ENCODE data around the gene TTLL6. TPM values are rescaled to one million over a fixed set of nuclear protein-coding genes. Genes with fewer than 3 reads are reported as not detected.
"Not testable (repeated sequence)": the region's sequence is repeated elsewhere in the genome, so short reads cannot be mapped to it uniquely, and the experiment has no call there.

TTLL6 gene
- total RNA-seq, 2 donors from 2014 or later, result 0.26 TPM; not detected in 1

DNA sequence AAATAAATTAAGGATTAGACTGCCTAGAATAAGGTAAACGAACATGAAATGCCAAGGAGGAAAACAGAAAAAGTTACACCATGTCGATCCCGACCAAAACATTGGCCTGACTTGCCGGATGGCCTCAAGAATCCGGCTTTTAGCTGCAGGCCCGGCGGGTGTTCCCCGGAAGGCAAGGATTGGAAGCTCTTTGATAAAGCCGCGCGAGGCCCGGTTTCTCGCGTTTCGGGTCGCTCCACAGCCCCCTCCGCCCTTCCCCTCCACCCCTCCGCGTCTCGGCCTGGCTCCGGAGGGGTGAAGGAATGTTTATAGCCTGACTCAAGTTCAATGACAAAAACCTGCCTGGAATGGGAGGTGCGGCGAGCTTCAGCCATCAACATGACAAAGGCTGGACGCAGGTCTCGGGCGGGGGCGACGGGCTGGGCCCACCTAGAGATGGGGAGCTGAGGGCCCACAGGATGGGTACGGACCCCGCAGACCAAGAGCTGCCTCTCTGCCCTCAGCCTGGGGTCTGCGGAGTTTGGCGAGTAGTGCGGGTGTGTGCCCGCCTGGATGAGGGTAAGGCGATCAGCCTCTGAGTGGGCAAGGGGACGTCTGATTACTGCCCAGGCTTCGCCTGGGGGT lies 97.3 kb downstream of the TTLL6 start:
- DNase-seq, result no peak
- H3K27me3 ChIP-seq, result peaks cover 10 to 62% of the 10 kb centered on the region in 2 donors
- H3K4me3 ChIP-seq, result no peak overlapping the region
- H3K27ac ChIP-seq, result no peak overlapping the region
- H3K36me3 ChIP-seq (replicated peaks in 1 of 2; ENCODE audit: insufficient read depth in 1 of 2, low read depth in 2 of 2), result no peaks in the 10 kb centered on the region
- TF ChIP-seq, protein P1, sequence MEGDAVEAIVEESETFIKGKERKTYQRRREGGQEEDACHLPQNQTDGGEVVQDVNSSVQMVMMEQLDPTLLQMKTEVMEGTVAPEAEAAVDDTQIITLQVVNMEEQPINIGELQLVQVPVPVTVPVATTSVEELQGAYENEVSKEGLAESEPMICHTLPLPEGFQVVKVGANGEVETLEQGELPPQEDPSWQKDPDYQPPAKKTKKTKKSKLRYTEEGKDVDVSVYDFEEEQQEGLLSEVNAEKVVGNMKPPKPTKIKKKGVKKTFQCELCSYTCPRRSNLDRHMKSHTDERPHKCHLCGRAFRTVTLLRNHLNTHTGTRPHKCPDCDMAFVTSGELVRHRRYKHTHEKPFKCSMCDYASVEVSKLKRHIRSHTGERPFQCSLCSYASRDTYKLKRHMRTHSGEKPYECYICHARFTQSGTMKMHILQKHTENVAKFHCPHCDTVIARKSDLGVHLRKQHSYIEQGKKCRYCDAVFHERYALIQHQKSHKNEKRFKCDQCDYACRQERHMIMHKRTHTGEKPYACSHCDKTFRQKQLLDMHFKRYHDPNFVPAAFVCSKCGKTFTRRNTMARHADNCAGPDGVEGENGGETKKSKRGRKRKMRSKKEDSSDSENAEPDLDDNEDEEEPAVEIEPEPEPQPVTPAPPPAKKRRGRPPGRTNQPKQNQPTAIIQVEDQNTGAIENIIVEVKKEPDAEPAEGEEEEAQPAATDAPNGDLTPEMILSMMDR (IDR thresholded peaks at IDR 0.05), result no peak
- TF ChIP-seq POLR2A (IDR thresholded peaks at IDR 0.05), result no peak
- H3K4me1 ChIP-seq, result peaks cover 5% of the 10 kb centered on the region
- WGBS, 2 donors, result 6 to 10% methylated on average over 9 to 37 of the region's 37 CpGs
- peaks cover 0 to 10% (median 0%) of the 10 kb centered on the region in 3 donors for H3K9me3 ChIP-seq
- intact Hi-C loops (cut with DNase I), result loop anchor here (10.0 kb wide), 1 partner anchor 165 kb away; no protein-coding TSS in a partner anchor
- no peak for ATAC-seq

DNA sequence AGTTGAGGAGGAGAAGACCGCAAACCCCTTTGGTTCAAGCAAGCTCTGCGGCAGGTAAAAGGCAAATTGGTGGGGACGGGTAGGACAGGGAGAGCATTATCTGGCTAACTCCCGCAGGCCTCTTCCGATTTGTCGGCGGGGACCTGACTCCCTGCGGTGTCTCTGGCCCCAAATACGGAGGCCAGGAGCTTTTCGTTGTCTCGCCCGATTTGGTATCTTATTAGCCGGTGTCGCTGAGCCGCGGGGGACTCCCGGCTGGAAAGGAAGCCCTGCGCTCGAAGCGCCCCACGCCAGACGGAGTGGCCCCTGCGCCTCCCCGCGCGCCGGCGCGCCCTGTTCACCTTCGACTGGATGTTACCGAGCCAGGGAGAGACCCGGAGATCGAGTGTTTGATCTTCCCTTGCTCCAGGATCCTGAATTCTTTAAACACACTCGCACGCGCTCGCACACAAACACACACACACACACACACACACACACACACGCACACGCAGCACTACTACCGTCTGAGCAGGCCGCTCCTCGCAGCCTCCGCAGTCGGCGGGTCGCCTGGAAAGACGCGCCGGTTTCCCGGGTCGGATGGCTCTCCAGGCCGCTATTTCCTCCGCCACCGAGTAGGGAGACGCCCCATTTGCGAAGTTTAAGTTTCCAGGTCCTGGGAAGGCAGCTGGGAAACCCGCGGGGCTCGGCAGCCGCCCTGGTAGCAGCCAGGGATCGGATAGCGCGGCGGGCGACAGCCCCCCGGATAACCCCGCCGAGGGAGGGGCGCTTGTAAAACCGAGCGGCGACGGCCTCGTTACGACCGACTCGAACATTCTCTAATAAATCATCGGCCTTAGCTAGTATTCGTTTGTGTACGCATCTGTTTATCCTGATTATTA lies 98.0 kb downstream of the TTLL6 start:
- Histone ChIP-seq H3K27ac (no peak overlapping the region), H3K27me3 (peaks cover 10 to 56% of the 10 kb centered on the region in 2 donors), H3K4me3 (no peak overlapping the region), H3K4me1 (no peaks in the 10 kb centered on the region), H3K9me3 (peaks cover 0 to 10% (median 0%) of the 10 kb centered on the region in 3 donors), H3K36me3 (replicated peaks in 1 of 2; ENCODE audit: insufficient read depth in 1 of 2, low read depth in 2 of 2) (no peaks in the 10 kb centered on the region)
- no peak for DNase-seq
- intact Hi-C loops (cut with DNase I), result no loop called here
- ATAC-seq, result no peak
- no peak for TF ChIP-seq POLR2A (IDR thresholded peaks at IDR 0.05)
- TF ChIP-seq, protein P1 (IDR thresholded peaks at IDR 0.05), result no peak
- 5 to 15% methylated on average over 35 to 80 of the region's 80 CpGs for WGBS, 2 donors

DNA sequence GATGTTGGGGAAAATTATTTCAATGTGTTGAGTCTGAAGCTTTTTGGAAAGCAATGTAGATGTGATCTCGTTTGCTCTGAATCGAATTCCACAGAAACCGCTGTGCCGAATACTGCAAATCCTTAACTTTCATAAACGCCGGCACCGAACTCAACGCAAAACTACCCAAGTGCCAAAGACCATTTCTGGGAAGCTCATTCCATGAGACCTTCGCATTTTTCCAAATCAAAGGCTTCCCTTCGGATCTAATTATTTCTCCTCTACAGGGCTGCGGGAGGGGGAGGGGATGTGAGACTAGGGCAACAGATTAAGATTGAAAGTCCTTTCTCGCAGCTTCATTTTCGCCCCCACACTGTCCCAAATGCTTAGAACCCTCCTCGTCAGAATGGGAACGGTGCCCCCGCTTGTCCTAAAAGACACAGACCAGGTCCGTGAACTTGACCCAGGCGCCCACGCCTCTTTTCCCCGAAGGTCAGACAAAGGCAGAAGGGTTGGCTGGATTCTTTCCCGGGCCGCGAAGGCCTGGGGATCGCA lies 98.7 kb downstream of the TTLL6 start:
- 13 to 19% methylated on average over 19 to 24 of the region's 24 CpGs for WGBS, 2 donors
- DNase-seq, result no peak

DNA sequence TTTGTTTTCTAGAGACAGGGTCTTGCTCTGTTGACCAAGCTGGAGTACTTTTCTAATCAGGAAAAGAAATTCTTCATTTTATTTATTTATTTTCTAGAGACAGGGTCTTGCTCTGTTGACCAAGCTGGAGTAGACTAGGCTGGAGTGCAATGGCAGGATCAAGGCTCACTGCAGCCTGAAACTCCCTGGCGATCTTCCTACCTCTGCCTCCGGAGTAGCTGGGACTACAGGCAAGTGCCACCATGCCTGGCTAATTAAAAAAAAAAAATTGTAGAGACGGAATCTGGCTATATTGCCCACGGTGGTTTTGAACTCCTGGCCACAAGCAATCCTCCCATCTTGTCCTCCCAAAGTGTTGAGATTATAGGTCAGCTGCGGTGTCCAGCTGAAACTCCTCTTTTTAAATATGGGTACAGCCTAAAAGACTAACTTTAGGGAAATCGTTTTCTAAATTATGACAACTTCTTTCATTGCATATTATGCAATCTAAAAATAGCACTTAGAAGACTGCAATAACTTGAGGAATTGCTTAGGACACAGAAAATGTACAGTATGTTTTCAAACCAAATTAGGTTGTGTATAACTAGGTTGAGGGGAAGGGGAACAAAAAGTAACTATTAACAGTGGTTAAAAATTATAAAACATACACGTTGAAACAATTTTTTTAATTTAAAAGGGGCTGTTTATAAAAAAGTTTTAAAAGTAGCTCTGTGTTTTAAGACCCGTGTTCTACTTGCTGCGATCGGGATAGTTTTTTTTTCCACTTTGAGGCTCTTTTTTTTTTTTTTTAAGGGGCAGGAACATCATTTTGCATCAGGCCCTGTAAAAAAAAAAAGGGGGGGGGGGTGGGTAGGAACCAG lies 99.4 kb downstream of the TTLL6 start:
- intact Hi-C loops (cut with DNase I), result no loop called here
- 9 to 16% methylated on average over 10 of the region's 10 CpGs for WGBS, 2 donors
- Histone ChIP-seq H3K36me3 (replicated peaks in 1 of 2; ENCODE audit: insufficient read depth in 1 of 2, low read depth in 2 of 2) (no peaks in the 10 kb centered on the region), H3K4me3 (no peak overlapping the region), H3K9me3 (peaks cover 0 to 10% (median 0%) of the 10 kb centered on the region in 3 donors), H3K27ac (no peak overlapping the region), H3K4me1 (no peaks in the 10 kb centered on the region), H3K27me3 (peaks cover 10 to 42% of the 10 kb centered on the region in 2 donors)
- TF ChIP-seq POLR2A (IDR thresholded peaks at IDR 0.05), result no peak
- TF ChIP-seq, protein P1 (IDR thresholded peaks at IDR 0.05), result no peak
- ATAC-seq, result no peak
- no peak for DNase-seq

More for the DNA sequence above, 98.7 kb downstream of the TTLL6 start:
- Histone ChIP-seq H3K27me3 (peaks cover 10 to 49% of the 10 kb centered on the region in 2 donors), H3K27ac (no peak overlapping the region), H3K36me3 (replicated peaks in 1 of 2; ENCODE audit: insufficient read depth in 1 of 2, low read depth in 2 of 2) (no peaks in the 10 kb centered on the region), H3K4me3 (no peak overlapping the region), H3K4me1 (no peaks in the 10 kb centered on the region), H3K9me3 (peaks cover 0 to 10% (median 0%) of the 10 kb centered on the region in 3 donors)
- no peak for TF ChIP-seq POLR2A (IDR thresholded peaks at IDR 0.05)
- TF ChIP-seq, protein P1 (IDR thresholded peaks at IDR 0.05), result no peak
- ATAC-seq, result no peak
- intact Hi-C loops (cut with DNase I), result no loop called here

DNA sequence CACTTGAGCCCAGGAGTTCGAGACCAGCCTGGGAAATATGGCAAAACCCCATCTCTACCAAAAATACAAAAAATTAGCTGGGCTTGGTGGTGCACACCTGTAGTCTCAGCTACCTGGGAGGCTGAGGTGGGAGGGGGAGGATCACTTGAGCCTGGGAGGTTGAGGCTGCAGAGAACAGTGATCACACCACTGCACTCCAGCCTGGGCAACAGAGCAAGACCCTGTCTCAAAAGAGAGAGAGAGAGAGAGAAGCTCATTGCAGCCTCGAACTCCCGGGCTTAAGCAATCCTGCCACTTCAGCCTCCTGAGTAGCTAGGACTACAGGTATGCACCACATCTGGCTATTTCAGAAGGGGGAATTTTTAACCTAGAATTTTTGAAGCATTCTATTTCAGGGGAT lies 100.5 kb downstream of the TTLL6 start:
- H3K36me3 ChIP-seq (replicated peaks in 1 of 2; ENCODE audit: insufficient read depth in 1 of 2, low read depth in 2 of 2); H3K9me3 ChIP-seq; H3K27ac ChIP-seq; H3K4me1 ChIP-seq; DNase-seq; H3K4me3 ChIP-seq; intact Hi-C loops (cut with DNase I); ATAC-seq: not testable (repeated sequence)
- H3K27me3 ChIP-seq, result peaks cover 10 to 34% of the 10 kb centered on the region in 2 donors
- WGBS, 2 donors, result 59 to 71% methylated on average over 3 of the region's 3 CpGs

Measured in body of pancreas (tissue), 4 donors.